NCI-H345 treated with DMSO at 0.1 percent for 48 hours (cell line): Measurements from ENCODE around the gene SLC25A24.
"Not testable (repeated sequence)": the region's sequence is repeated elsewhere in the genome, so short reads cannot be mapped to it uniquely, and the experiment has no call there.

Source experiments
- DNase-seq: peaks from one replicate; lab custom pipeline; 2025; ENCODE audit not compliant: unreplicated experiment; lab: John Stamatoyannopoulos, UW

The SLC25A24 gene

GRCh38 chr1:108199201-108199691 lies 897 bp downstream of the SLC25A24 start:
- DNase-seq: peak; percentile 31

GRCh38 chr1:108194051-108194450 lies 6.1 kb downstream of the SLC25A24 start:
- no peak for DNase-seq

GRCh38 chr1:108193333-108193732 lies 6.8 kb downstream of the SLC25A24 start:
- no peak for DNase-seq

GRCh38 chr1:108192581-108192980 lies 7.6 kb downstream of the SLC25A24 start:
- DNase-seq: no peak

- DNase-seq: no peak
Measured at GRCh38 chr1:108190686-108191416, 9.3 kb downstream of the SLC25A24 start.

- DNase-seq: no peak
Measured at GRCh38 chr1:108190001-108190634, 10.0 kb downstream of the SLC25A24 start.

GRCh38 chr1:108188801-108189200 lies 11.3 kb downstream of the SLC25A24 start:
- DNase-seq: no peak

GRCh38 chr1:108182959-108183700 lies 17.0 kb downstream of the SLC25A24 start:
- DNase-seq: no peak

GRCh38 chr1:108179018-108179417 lies 21.1 kb downstream of the SLC25A24 start:
- no peak for DNase-seq

GRCh38 chr1:108162409-108162808 lies 37.7 kb downstream of the SLC25A24 start:
- not testable (repeated sequence) for DNase-seq

- DNase-seq: not testable (repeated sequence)
Measured at GRCh38 chr1:108159951-108160350, 40.2 kb downstream of the SLC25A24 start.

- no peak for DNase-seq
Measured at GRCh38 chr1:108158893-108159453, 41.2 kb downstream of the SLC25A24 start.

- DNase-seq: no peak
Measured at GRCh38 chr1:108154314-108154713, 45.8 kb downstream of the SLC25A24 start.

- DNase-seq: no peak
Measured at GRCh38 chr1:108152782-108153222, 47.3 kb downstream of the SLC25A24 start.

GRCh38 chr1:108151548-108151947 lies 48.6 kb downstream of the SLC25A24 start:
- DNase-seq: no peak

GRCh38 chr1:108149796-108150467 lies 50.2 kb downstream of the SLC25A24 start:
- no peak for DNase-seq

GRCh38 chr1:108144569-108144968 lies 55.6 kb downstream of the SLC25A24 start:
- not testable (repeated sequence) for DNase-seq

- no peak for DNase-seq
Measured at GRCh38 chr1:108142773-108143394, 57.3 kb downstream of the SLC25A24 start.

GRCh38 chr1:108142258-108142657 lies 57.9 kb downstream of the SLC25A24 start:
- no peak for DNase-seq

- no peak for DNase-seq
Measured at GRCh38 chr1:108141621-108142020, 58.5 kb downstream of the SLC25A24 start.
